Measurements from ENCODE around the gene RERE.
A peak's percentile ranks its signal among the peaks of the same experiment; 100 is the strongest.

Gene RERE

DNA sequence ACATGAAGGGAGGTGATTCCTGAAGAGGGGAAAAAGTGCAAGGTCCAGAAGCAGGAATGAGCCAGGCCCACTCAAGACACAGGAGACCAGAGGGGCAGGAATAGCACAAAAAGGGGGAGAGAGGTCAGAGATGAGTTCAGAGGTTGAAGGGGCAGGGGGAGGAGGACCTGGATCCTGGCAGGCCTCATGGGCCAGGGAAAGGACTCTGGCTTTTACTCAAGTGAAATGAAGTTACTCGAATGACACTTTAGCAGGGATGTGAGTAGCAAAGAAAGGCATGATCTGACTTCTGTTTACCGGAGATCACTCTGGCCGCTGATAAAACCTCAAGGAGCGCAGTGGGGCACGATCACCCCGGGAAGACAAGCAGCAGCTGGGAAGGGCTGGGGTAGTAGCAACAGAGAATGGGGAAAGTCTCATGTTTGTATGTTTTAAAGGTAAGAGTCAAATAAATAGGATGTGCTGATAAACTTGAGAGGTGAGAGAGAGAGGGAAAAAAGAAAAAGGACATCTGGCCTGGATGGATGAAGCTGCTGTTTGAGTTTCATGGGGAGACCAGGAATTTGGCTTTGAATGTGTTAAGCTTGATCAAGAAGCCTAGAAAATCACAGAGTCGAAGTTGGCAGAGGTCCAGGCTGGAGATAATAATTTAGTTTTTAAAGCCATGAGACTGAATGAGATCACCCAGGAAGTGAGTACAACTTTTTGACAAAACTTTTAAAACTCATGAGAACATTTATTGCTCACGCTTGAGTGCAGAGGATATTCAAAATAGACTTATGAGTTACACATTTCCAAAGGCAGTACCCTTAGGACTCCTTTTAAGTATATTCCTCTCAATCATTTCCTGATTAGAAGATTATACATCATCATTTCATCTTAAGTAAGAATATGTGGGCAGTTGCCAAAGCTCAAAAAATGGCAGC, 156.0 kb downstream of the RERE start (continued):
- TF ChIP-seq, protein P1, sequence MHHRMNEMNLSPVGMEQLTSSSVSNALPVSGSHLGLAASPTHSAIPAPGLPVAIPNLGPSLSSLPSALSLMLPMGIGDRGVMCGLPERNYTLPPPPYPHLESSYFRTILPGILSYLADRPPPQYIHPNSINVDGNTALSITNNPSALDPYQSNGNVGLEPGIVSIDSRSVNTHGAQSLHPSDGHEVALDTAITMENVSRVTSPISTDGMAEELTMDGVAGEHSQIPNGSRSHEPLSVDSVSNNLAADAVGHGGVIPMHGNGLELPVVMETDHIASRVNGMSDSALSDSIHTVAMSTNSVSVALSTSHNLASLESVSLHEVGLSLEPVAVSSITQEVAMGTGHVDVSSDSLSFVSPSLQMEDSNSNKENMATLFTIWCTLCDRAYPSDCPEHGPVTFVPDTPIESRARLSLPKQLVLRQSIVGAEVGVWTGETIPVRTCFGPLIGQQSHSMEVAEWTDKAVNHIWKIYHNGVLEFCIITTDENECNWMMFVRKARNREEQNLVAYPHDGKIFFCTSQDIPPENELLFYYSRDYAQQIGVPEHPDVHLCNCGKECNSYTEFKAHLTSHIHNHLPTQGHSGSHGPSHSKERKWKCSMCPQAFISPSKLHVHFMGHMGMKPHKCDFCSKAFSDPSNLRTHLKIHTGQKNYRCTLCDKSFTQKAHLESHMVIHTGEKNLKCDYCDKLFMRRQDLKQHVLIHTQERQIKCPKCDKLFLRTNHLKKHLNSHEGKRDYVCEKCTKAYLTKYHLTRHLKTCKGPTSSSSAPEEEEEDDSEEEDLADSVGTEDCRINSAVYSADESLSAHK (tag by site-specific recombination; IDR thresholded peaks at IDR 0.05): peak; percentile 25; the same call in 1 of the 2 replicates
- TF ChIP-seq YY1 (tag by site-specific recombination; IDR thresholded peaks at IDR 0.05) (no peak), ZXDB (tag by site-specific recombination; IDR thresholded peaks at IDR 0.05) (peak; percentile 36; the same call in 1 of the 2 replicates), ZNF121 (tag by site-specific recombination; IDR thresholded peaks at IDR 0.05) (no peak), TRIM28 (IDR thresholded peaks at IDR 0.05; ENCODE audit: borderline replicate concordance, low read length) (no peak; the same call in 1 of the 2 replicates), ZNF335 (tag by site-specific recombination; conservative IDR thresholded peaks at IDR 0.05) (peak; percentile 39), BCL11A (tag by site-specific recombination; IDR thresholded peaks at IDR 0.05; ENCODE audit: low read depth) (no peak), SP2 (tag by site-specific recombination; IDR thresholded peaks at IDR 0.05) (no peak), HOXA7 (CRISPR knock-in tag; IDR thresholded peaks at IDR 0.05; ENCODE audit: borderline replicate concordance) (no peak), ZNF239 (tag by site-specific recombination; IDR thresholded peaks at IDR 0.05) (no peak), KLF1 (tag by site-specific recombination; IDR thresholded peaks at IDR 0.05) (no peak), ZNF19 (tag by site-specific recombination; IDR thresholded peaks at IDR 0.05; ENCODE audit: low read depth) (0 out of 2 replicates have a peak, but pooled peaks have one; percentile 11), SCRT2 (tag by site-specific recombination; IDR thresholded peaks at IDR 0.05) (no peak), GLIS2 (tag by site-specific recombination; IDR thresholded peaks at IDR 0.05) (no peak), ZIC2 (tag by site-specific recombination; IDR thresholded peaks at IDR 0.05) (peak; percentile 63), ZBTB17 (tag by site-specific recombination; IDR thresholded peaks at IDR 0.05) (peak; percentile 73), KLF16 (tag by site-specific recombination; IDR thresholded peaks at IDR 0.05) (peak; percentile 55; the same call in 1 of the 2 replicates), ZEB2 (tag by site-specific recombination; IDR thresholded peaks at IDR 0.05) (peak; percentile 87), ZNF169 (tag by site-specific recombination; IDR thresholded peaks at IDR 0.05) (no peak), ZNF174 (tag by site-specific recombination; IDR thresholded peaks at IDR 0.05) (no peak)
- TF ChIP-seq, protein P2, sequence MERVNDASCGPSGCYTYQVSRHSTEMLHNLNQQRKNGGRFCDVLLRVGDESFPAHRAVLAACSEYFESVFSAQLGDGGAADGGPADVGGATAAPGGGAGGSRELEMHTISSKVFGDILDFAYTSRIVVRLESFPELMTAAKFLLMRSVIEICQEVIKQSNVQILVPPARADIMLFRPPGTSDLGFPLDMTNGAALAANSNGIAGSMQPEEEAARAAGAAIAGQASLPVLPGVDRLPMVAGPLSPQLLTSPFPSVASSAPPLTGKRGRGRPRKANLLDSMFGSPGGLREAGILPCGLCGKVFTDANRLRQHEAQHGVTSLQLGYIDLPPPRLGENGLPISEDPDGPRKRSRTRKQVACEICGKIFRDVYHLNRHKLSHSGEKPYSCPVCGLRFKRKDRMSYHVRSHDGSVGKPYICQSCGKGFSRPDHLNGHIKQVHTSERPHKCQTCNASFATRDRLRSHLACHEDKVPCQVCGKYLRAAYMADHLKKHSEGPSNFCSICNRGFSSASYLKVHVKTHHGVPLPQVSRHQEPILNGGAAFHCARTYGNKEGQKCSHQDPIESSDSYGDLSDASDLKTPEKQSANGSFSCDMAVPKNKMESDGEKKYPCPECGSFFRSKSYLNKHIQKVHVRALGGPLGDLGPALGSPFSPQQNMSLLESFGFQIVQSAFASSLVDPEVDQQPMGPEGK (tag by site-specific recombination; IDR thresholded peaks at IDR 0.05): 0 out of 2 replicates have a peak, but pooled peaks have one; percentile 38
- TF ChIP-seq, protein P3, sequence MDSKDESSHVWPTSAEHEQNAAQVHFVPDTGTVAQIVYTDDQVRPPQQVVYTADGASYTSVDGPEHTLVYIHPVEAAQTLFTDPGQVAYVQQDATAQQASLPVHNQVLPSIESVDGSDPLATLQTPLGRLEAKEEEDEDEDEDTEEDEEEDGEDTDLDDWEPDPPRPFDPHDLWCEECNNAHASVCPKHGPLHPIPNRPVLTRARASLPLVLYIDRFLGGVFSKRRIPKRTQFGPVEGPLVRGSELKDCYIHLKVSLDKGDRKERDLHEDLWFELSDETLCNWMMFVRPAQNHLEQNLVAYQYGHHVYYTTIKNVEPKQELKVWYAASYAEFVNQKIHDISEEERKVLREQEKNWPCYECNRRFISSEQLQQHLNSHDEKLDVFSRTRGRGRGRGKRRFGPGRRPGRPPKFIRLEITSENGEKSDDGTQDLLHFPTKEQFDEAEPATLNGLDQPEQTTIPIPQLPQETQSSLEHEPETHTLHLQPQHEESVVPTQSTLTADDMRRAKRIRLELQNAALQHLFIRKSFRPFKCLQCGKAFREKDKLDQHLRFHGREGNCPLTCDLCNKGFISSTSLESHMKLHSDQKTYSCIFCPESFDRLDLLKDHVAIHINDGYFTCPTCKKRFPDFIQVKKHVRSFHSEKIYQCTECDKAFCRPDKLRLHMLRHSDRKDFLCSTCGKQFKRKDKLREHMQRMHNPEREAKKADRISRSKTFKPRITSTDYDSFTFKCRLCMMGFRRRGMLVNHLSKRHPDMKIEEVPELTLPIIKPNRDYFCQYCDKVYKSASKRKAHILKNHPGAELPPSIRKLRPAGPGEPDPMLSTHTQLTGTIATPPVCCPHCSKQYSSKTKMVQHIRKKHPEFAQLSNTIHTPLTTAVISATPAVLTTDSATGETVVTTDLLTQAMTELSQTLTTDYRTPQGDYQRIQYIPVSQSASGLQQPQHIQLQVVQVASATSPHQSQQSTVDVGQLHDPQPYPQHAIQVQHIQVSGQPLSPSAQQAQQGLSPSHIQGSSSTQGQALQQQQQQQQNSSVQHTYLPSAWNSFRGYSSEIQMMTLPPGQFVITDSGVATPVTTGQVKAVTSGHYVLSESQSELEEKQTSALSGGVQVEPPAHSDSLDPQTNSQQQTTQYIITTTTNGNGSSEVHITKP (tag by site-specific recombination; IDR thresholded peaks at IDR 0.05): peak; percentile 80
- TF ChIP-seq, protein P4, sequence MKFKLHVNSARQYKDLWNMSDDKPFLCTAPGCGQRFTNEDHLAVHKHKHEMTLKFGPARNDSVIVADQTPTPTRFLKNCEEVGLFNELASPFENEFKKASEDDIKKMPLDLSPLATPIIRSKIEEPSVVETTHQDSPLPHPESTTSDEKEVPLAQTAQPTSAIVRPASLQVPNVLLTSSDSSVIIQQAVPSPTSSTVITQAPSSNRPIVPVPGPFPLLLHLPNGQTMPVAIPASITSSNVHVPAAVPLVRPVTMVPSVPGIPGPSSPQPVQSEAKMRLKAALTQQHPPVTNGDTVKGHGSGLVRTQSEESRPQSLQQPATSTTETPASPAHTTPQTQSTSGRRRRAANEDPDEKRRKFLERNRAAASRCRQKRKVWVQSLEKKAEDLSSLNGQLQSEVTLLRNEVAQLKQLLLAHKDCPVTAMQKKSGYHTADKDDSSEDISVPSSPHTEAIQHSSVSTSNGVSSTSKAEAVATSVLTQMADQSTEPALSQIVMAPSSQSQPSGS (tag by site-specific recombination; IDR thresholded peaks at IDR 0.05; ENCODE audit: low read depth): 0 out of 2 replicates have a peak, but pooled peaks have one; percentile 37
- TF ChIP-seq, protein P5, sequence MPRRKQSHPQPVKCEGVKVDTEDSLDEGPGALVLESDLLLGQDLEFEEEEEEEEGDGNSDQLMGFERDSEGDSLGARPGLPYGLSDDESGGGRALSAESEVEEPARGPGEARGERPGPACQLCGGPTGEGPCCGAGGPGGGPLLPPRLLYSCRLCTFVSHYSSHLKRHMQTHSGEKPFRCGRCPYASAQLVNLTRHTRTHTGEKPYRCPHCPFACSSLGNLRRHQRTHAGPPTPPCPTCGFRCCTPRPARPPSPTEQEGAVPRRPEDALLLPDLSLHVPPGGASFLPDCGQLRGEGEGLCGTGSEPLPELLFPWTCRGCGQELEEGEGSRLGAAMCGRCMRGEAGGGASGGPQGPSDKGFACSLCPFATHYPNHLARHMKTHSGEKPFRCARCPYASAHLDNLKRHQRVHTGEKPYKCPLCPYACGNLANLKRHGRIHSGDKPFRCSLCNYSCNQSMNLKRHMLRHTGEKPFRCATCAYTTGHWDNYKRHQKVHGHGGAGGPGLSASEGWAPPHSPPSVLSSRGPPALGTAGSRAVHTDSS (tag by site-specific recombination; IDR thresholded peaks at IDR 0.05): no peak
- TF ChIP-seq, protein P6, sequence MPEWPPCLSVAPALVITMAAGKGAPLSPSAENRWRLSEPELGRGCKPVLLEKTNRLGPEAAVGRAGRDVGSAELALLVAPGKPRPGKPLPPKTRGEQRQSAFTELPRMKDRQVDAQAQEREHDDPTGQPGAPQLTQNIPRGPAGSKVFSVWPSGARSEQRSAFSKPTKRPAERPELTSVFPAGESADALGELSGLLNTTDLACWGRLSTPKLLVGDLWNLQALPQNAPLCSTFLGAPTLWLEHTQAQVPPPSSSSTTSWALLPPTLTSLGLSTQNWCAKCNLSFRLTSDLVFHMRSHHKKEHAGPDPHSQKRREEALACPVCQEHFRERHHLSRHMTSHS (tag by site-specific recombination; IDR thresholded peaks at IDR 0.05): no peak
- TF ChIP-seq, protein P7, sequence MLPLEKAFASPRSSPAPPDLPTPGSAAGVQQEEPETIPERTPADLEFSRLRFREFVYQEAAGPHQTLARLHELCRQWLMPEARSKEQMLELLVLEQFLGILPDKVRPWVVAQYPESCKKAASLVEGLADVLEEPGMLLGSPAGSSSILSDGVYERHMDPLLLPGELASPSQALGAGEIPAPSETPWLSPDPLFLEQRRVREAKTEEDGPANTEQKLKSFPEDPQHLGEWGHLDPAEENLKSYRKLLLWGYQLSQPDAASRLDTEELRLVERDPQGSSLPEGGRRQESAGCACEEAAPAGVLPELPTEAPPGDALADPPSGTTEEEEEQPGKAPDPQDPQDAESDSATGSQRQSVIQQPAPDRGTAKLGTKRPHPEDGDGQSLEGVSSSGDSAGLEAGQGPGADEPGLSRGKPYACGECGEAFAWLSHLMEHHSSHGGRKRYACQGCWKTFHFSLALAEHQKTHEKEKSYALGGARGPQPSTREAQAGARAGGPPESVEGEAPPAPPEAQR (tag by site-specific recombination; IDR thresholded peaks at IDR 0.05): no peak

Data from HEK293 (cell line).